ENCODE results near the gene DNAJC17.

The DNAJC17 gene

GRCh38 chr15:40755812-40756208, 51.5 kb downstream of the DNAJC17 start:
- no peak for DNase-seq
- H3K9me3 ChIP-seq = no peaks in the 10 kb centered on the region
- H3K4me1 ChIP-seq = peaks cover 0 to 23% (median 13%) of the 10 kb centered on the region in 4 donors
- H3K27ac ChIP-seq = peak overlapping the region; percentile 75 to 85
- peaks cover 9 to 24% (median 11%) of the 10 kb centered on the region in 3 donors for H3K36me3 ChIP-seq
- intact Hi-C loops (cut with DNase I; ENCODE audit: low total_unique reads) = no loop called here
- H3K27me3 ChIP-seq = no peaks in the 10 kb centered on the region
- peak overlapping the region; percentile 82 to 91 for H3K4me3 ChIP-seq
- TF ChIP-seq CTCF (IDR thresholded peaks at IDR 0.05) = no peak

- intact Hi-C loops (cut with DNase I; ENCODE audit: low total_unique reads) = no loop called here
- Histone ChIP-seq H3K27me3 (no peaks in the 10 kb centered on the region), H3K36me3 (peaks cover 15 to 30% (median 18%) of the 10 kb centered on the region in 3 donors), H3K4me3 (peak within 1 kb of the TSS; percentile 82 to 91), H3K27ac (peak within 1 kb of the TSS; percentile 75 to 85), H3K4me1 (peaks cover 0 to 23% (median 13%) of the 10 kb centered on the region in 4 donors), H3K9me3 (no peaks in the 10 kb centered on the region)
- peak; percentile 87 to 96 for DNase-seq
- no peak for TF ChIP-seq CTCF (IDR thresholded peaks at IDR 0.05)
Measured at GRCh38 chr15:40754883-40755811, 52.1 kb downstream of the DNAJC17 start, which contains the start of gene RMDN3. Gene RMDN3, minus strand, starts transcription at chr15:40755254. Its CDS starts 471 bp downstream, at chr15:40754783.

GRCh38 chr15:40754574-40754882, 52.7 kb downstream of the DNAJC17 start:
- Histone ChIP-seq H3K36me3 (peaks cover 15 to 37% (median 18%) of the 10 kb centered on the region in 3 donors), H3K9me3 (no peaks in the 10 kb centered on the region), H3K27ac (peak overlapping the region; percentile 75 to 85), H3K4me3 (peak overlapping the region; percentile 82 to 91), H3K27me3 (no peaks in the 10 kb centered on the region), H3K4me1 (peaks cover 0 to 23% (median 13%) of the 10 kb centered on the region in 4 donors)
- TF ChIP-seq CTCF (IDR thresholded peaks at IDR 0.05) = no peak
- DNase-seq = no peak
- intact Hi-C loops (cut with DNase I; ENCODE audit: low total_unique reads) = no loop called here

- Histone ChIP-seq H3K9me3 (no peaks in the 10 kb centered on the region), H3K4me3 (no peak overlapping the region), H3K36me3 (peaks cover 18 to 63% (median 19%) of the 10 kb centered on the region in 3 donors), H3K4me1 (peaks cover 0 to 23% (median 13%) of the 10 kb centered on the region in 4 donors), H3K27ac (no peak overlapping the region), H3K27me3 (no peaks in the 10 kb centered on the region)
- intact Hi-C loops (cut with DNase I; ENCODE audit: low total_unique reads) = no loop called here
- no peak for TF ChIP-seq CTCF (IDR thresholded peaks at IDR 0.05)
- DNase-seq = no peak
Measured at GRCh38 chr15:40751745-40752144, 55.5 kb downstream of the DNAJC17 start.

- no peak for TF ChIP-seq CTCF (IDR thresholded peaks at IDR 0.05)
- intact Hi-C loops (cut with DNase I; ENCODE audit: low total_unique reads) = no loop called here
- H3K36me3 ChIP-seq = peaks cover 20 to 68% (median 20%) of the 10 kb centered on the region in 3 donors
Measured at GRCh38 chr15:40750885-40751284, 56.4 kb downstream of the DNAJC17 start.

More at GRCh38 chr15:40750885-40751284, 56.4 kb downstream of the DNAJC17 start:
- H3K27me3 ChIP-seq = no peaks in the 10 kb centered on the region
- peaks cover 0 to 23% (median 13%) of the 10 kb centered on the region in 4 donors for H3K4me1 ChIP-seq
- H3K4me3 ChIP-seq = no peak overlapping the region
- H3K9me3 ChIP-seq = no peaks in the 10 kb centered on the region
- no peak for DNase-seq
- no peak overlapping the region for H3K27ac ChIP-seq

Data from tibial artery (tissue), 4 donors.